ENCODE results near the gene SLC6A11. TPM values are rescaled to one million over a fixed set of nuclear protein-coding genes. Genes with fewer than 3 reads are reported as not detected.

The SLC6A11 gene
- total RNA-seq, 1 experiment from 2014 or later = 0.85 TPM

DNA sequence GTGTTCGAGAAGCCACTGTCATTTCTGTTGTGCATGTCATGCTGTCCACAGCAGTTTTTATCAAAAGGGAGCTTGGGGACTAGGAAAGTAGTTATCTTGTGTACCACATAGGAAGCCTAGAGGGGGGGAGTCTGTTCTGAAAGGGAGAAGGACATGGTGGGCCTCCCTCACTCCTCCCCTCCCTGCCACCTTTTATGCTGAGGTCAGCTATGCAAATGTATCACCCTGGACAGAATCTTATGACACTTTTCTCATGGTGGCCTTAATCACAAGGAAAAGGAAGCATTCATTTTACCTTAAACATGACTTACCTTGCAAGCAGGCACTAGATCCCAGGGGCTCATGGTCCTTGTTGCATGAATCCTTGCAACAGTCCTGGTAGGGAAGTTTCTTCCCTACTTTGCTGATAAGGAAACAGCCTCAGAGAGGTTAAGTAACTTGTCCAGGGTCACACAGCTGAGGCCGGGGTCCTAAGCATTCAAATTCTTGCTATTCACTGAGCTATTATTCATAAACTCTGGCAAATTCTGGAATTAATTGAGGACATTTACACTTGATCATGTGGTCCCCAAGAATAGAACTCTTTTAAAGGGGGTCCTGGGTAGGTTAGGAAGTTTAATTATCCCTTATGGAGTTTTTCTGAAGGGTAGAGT is 95.4 kb downstream of the SLC6A11 start:
- Mint-ChIP-seq H3K36me3 (peaks cover 13% of the 10 kb centered on the region), H3K4me1 (no peaks in the 10 kb centered on the region), H3K9me3 (peaks cover 38% of the 10 kb centered on the region), H3K4me3 (no peak overlapping the region), H3K27ac (no peak overlapping the region), H3K27me3 (ENCODE audit: low read depth) (peaks cover 18% of the 10 kb centered on the region)
- ChIA-PET POLR2A (no interaction called here), CTCF (interaction anchor here (0.7 to 0.9 kb wide), 2 partner anchors 294 to 428 kb away, joined by 3 to 5 read pairs; no protein-coding TSS in a partner anchor)
- ATAC-seq (no peak), DNase-seq (ENCODE audit: low spot score) (no peak)
- no peak for TF ChIP-seq TEAD1 (CRISPR knock-in tag; IDR thresholded peaks at IDR 0.05)
- no peak for TF ChIP-seq SMAD3 (CRISPR knock-in tag; IDR thresholded peaks at IDR 0.05; ENCODE audit: borderline replicate concordance)
- no peak for TF ChIP-seq SMAD4 (CRISPR knock-in tag; IDR thresholded peaks at IDR 0.05)
- no peak for TF ChIP-seq PRRX2 (CRISPR knock-in tag; IDR thresholded peaks at IDR 0.05)
- TF ChIP-seq, protein P1, sequence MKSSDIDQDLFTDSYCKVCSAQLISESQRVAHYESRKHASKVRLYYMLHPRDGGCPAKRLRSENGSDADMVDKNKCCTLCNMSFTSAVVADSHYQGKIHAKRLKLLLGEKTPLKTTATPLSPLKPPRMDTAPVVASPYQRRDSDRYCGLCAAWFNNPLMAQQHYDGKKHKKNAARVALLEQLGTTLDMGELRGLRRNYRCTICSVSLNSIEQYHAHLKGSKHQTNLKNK (CRISPR knock-in tag; IDR thresholded peaks at IDR 0.05) = no peak
- TF ChIP-seq HMGA2 (CRISPR knock-in tag; IDR thresholded peaks at IDR 0.05) = no peak
- TF ChIP-seq, protein P2, sequence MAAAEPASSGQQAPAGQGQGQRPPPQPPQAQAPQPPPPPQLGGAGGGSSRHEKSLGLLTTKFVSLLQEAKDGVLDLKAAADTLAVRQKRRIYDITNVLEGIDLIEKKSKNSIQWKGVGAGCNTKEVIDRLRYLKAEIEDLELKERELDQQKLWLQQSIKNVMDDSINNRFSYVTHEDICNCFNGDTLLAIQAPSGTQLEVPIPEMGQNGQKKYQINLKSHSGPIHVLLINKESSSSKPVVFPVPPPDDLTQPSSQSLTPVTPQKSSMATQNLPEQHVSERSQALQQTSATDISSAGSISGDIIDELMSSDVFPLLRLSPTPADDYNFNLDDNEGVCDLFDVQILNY (CRISPR knock-in tag; IDR thresholded peaks at IDR 0.05) = no peak
- TF ChIP-seq, protein P3, sequence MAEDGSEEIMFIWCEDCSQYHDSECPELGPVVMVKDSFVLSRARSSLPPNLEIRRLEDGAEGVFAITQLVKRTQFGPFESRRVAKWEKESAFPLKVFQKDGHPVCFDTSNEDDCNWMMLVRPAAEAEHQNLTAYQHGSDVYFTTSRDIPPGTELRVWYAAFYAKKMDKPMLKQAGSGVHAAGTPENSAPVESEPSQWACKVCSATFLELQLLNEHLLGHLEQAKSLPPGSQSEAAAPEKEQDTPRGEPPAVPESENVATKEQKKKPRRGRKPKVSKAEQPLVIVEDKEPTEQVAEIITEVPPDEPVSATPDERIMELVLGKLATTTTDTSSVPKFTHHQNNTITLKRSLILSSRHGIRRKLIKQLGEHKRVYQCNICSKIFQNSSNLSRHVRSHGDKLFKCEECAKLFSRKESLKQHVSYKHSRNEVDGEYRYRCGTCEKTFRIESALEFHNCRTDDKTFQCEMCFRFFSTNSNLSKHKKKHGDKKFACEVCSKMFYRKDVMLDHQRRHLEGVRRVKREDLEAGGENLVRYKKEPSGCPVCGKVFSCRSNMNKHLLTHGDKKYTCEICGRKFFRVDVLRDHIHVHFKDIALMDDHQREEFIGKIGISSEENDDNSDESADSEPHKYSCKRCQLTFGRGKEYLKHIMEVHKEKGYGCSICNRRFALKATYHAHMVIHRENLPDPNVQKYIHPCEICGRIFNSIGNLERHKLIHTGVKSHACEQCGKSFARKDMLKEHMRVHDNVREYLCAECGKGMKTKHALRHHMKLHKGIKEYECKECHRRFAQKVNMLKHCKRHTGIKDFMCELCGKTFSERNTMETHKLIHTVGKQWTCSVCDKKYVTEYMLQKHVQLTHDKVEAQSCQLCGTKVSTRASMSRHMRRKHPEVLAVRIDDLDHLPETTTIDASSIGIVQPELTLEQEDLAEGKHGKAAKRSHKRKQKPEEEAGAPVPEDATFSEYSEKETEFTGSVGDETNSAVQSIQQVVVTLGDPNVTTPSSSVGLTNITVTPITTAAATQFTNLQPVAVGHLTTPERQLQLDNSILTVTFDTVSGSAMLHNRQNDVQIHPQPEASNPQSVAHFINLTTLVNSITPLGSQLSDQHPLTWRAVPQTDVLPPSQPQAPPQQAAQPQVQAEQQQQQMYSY (CRISPR knock-in tag; IDR thresholded peaks at IDR 0.05) = no peak
- no peak for TF ChIP-seq GABPB1 (CRISPR knock-in tag; IDR thresholded peaks at IDR 0.05)
- TF ChIP-seq CREB1 (CRISPR knock-in tag; IDR thresholded peaks at IDR 0.05) = no peak
- TF ChIP-seq, protein P4, sequence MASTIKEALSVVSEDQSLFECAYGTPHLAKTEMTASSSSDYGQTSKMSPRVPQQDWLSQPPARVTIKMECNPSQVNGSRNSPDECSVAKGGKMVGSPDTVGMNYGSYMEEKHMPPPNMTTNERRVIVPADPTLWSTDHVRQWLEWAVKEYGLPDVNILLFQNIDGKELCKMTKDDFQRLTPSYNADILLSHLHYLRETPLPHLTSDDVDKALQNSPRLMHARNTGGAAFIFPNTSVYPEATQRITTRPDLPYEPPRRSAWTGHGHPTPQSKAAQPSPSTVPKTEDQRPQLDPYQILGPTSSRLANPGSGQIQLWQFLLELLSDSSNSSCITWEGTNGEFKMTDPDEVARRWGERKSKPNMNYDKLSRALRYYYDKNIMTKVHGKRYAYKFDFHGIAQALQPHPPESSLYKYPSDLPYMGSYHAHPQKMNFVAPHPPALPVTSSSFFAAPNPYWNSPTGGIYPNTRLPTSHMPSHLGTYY (CRISPR knock-in tag; IDR thresholded peaks at IDR 0.05) = no peak
- no peak for TF ChIP-seq ZNF396 (CRISPR knock-in tag; IDR thresholded peaks at IDR 0.05; ENCODE audit: borderline replicate concordance)
- no peak for TF ChIP-seq JUN (CRISPR knock-in tag; IDR thresholded peaks at IDR 0.05)
- TF ChIP-seq, protein P5, sequence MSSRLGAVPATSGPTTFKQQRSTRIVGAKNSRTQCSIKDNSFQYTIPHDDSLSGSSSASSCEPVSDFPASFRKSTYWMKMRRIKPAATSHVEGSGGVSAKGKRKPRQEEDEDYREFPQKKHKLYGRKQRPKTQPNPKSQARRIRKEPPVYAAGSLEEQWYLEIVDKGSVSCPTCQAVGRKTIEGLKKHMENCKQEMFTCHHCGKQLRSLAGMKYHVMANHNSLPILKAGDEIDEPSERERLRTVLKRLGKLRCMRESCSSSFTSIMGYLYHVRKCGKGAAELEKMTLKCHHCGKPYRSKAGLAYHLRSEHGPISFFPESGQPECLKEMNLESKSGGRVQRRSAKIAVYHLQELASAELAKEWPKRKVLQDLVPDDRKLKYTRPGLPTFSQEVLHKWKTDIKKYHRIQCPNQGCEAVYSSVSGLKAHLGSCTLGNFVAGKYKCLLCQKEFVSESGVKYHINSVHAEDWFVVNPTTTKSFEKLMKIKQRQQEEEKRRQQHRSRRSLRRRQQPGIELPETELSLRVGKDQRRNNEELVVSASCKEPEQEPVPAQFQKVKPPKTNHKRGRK (CRISPR knock-in tag; IDR thresholded peaks at IDR 0.05; ENCODE audit: borderline replicate concordance) = no peak
- TF ChIP-seq, protein P6, sequence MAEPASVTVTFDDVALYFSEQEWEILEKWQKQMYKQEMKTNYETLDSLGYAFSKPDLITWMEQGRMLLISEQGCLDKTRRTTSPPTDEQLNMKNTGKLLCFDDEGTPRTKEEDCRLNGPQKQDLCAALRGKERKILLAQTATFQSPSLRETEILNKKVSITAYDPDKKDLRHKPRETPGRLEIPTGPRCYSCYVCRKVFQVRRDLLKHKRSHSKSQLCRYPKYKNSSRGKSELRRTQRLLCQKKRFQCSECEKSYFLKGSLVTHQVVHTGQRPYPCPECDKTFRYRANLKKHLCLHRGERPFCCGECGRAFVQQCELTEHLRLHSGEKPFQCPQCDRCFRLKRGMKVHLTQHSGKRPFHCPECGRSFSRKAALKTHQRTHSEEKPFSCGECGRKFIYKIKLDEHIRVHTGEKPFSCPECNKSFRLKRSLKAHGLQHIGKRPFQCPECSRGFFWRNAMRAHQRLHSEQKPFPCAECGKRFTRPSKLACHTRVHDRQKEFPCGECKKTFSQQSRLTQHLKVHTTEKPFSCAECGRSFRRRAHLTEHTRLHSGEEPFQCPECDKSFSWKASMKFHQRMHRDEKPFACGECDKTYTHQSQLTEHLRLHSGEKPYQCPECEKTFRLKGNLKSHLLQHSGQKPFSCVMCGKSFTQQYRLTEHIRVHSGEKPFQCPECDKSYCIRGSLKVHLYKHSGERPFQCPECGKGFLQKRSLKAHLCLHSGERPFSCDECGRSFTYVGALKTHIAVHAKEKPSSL (CRISPR knock-in tag; conservative IDR thresholded peaks at IDR 0.05) = no peak
- no peak for TF ChIP-seq ZNF138 (CRISPR knock-in tag; conservative IDR thresholded peaks at IDR 0.05)
- TF ChIP-seq MYBL2 (CRISPR knock-in tag; IDR thresholded peaks at IDR 0.05) = no peak
- TF ChIP-seq, protein P7, sequence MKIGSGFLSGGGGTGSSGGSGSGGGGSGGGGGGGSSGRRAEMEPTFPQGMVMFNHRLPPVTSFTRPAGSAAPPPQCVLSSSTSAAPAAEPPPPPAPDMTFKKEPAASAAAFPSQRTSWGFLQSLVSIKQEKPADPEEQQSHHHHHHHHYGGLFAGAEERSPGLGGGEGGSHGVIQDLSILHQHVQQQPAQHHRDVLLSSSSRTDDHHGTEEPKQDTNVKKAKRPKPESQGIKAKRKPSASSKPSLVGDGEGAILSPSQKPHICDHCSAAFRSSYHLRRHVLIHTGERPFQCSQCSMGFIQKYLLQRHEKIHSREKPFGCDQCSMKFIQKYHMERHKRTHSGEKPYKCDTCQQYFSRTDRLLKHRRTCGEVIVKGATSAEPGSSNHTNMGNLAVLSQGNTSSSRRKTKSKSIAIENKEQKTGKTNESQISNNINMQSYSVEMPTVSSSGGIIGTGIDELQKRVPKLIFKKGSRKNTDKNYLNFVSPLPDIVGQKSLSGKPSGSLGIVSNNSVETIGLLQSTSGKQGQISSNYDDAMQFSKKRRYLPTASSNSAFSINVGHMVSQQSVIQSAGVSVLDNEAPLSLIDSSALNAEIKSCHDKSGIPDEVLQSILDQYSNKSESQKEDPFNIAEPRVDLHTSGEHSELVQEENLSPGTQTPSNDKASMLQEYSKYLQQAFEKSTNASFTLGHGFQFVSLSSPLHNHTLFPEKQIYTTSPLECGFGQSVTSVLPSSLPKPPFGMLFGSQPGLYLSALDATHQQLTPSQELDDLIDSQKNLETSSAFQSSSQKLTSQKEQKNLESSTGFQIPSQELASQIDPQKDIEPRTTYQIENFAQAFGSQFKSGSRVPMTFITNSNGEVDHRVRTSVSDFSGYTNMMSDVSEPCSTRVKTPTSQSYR (CRISPR knock-in tag; IDR thresholded peaks at IDR 0.05) = no peak
- TF ChIP-seq, protein P8, sequence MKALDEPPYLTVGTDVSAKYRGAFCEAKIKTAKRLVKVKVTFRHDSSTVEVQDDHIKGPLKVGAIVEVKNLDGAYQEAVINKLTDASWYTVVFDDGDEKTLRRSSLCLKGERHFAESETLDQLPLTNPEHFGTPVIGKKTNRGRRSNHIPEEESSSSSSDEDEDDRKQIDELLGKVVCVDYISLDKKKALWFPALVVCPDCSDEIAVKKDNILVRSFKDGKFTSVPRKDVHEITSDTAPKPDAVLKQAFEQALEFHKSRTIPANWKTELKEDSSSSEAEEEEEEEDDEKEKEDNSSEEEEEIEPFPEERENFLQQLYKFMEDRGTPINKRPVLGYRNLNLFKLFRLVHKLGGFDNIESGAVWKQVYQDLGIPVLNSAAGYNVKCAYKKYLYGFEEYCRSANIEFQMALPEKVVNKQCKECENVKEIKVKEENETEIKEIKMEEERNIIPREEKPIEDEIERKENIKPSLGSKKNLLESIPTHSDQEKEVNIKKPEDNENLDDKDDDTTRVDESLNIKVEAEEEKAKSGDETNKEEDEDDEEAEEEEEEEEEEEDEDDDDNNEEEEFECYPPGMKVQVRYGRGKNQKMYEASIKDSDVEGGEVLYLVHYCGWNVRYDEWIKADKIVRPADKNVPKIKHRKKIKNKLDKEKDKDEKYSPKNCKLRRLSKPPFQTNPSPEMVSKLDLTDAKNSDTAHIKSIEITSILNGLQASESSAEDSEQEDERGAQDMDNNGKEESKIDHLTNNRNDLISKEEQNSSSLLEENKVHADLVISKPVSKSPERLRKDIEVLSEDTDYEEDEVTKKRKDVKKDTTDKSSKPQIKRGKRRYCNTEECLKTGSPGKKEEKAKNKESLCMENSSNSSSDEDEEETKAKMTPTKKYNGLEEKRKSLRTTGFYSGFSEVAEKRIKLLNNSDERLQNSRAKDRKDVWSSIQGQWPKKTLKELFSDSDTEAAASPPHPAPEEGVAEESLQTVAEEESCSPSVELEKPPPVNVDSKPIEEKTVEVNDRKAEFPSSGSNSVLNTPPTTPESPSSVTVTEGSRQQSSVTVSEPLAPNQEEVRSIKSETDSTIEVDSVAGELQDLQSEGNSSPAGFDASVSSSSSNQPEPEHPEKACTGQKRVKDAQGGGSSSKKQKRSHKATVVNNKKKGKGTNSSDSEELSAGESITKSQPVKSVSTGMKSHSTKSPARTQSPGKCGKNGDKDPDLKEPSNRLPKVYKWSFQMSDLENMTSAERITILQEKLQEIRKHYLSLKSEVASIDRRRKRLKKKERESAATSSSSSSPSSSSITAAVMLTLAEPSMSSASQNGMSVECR (CRISPR knock-in tag; IDR thresholded peaks at IDR 0.05; ENCODE audit: borderline replicate concordance) = no peak

All from WTC11 (cell line).